Uterus (tissue), 4 donors: ENCODE measurements around the gene UGP2. TPM values are rescaled to one million over a fixed set of nuclear protein-coding genes. Genes with fewer than 3 reads are reported as not detected.

Experiments
- DNase-seq, 2 donors: peaks; one replicate each; pipeline ENCODE4 v3.0.0-alpha.2; 2019 to 2020
- H3K27ac ChIP-seq, 2 donors: fragments of 200-600 bp; sonication (generic); 1 replicate in 1 of 2; 2 replicates in 1 of 2; pipeline ENCODE4 v1.5.1; 2016 to 2018
- H3K27me3 ChIP-seq, 2 donors: fragments of 200-600 bp; sonication (generic); one replicate each; pipeline ENCODE4 v1.5.1; 2018 to 2019; ENCODE audit warnings: control low read depth in 1 of 2
- H3K36me3 ChIP-seq, 2 donors: fragments of 200-600 bp; sonication (generic); one replicate each; pipeline ENCODE4 v1.5.1; 2019; ENCODE audit warnings: control low read depth in 1 of 2
- H3K4me1 ChIP-seq, 2 donors: fragments of 200-600 bp; sonication (generic); one replicate each; pipeline ENCODE4 v1.5.1; 2018 to 2019; ENCODE audit warnings: control low read depth in 1 of 2
- H3K4me3 ChIP-seq, 2 donors: fragments of 200-600 bp; sonication (generic); 1 replicate in 1 of 2; 2 replicates in 1 of 2; pipeline ENCODE4 v1.5.1; 2018 to 2019; ENCODE audit warnings: mild to moderate bottlenecking in 1 of 2
- H3K9me3 ChIP-seq, 2 donors: fragments of 200-600 bp; sonication (generic); one replicate each; pipeline ENCODE4 v1.5.1; 2019; ENCODE audit warnings: control low read depth in 1 of 2
- POLR2A ChIP-seq, 2 donors: fragments of 450-650 bp; IDR thresholded peaks; one replicate each; pipeline ENCODE4 v1.6.1; 2016; ENCODE audit warnings: antibody characterized with exemption in 2 of 2, mild to moderate bottlenecking in 1 of 2, moderate library complexity in 1 of 2
- intact Hi-C: fragments of 100-400 bp; cut with DNase I; formaldehyde crosslinking; loops from one replicate; pipeline ENCODE4 v1.15.1; 2023; ENCODE audit warnings: low total_unique reads
- total RNA-seq, 4 donors: library from RNA; depleted of rRNA in 3 of 4; stranded (reverse); fragments of >200 nt in 3 of 4; gene quantifications; one replicate each; pipeline versions ENCODE4 v1.1.0 to v1.2.4, GENCODE V29; 2014 to 2023
- TF ChIP-seq, protein P1 (sequence below), 4 experiments: fragments of 200-600 bp in 2 of 4; fragments of 450-650 bp in 2 of 4; sonication (generic) in 2 of 4; IDR thresholded peaks; one replicate each; pipeline ENCODE4 v1.5.1; 2016 to 2019; ENCODE audit warnings: antibody characterized with exemption in 4 of 4, mild to moderate bottlenecking in 2 of 4, moderate library complexity in 1 of 4
- donor health status: DM: yes; HTN: yes; CAD: no.

The UGP2 gene
- total RNA-seq, 4 donors from 2014 or later, result 90.7 to 181 (median 106) TPM

DNA sequence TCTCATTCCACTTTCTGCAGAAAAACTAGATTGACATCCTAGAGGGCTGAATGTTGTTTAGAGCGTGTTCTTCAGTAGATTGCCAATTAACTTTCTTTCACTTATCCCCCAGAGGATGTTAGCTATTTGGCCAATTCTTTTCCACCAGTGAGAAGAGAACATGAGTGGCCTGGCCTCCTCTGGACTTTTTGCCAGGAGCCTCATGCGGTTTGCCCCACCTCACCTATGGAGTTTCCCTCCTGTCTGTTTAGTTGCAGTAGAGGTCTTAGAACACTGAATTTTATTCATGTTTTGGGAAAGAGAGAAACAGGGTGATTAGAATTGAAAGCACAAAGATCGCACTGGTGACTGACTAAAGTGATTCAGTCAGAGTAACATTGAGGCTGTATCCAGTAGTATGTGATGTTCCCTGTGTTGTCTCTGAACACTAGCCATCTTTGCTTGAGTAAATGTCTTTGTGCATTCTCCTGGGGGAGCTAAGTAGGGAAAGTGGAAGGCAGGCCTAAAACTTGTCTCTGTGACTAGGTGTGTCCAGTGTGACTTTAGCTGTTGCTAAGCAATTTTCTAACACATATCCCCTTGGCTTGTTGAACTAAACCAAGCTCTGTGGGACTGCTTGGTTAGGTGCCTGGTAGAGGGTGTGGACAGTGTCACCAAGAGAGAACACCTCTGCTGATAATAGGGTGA, 34.0 kb downstream of the UGP2 start:
- H3K4me1 ChIP-seq, result no peaks in the 10 kb centered on the region
- H3K27ac ChIP-seq, result no peak overlapping the region
- no peak overlapping the region for H3K4me3 ChIP-seq
- H3K27me3 ChIP-seq, result no peaks in the 10 kb centered on the region
- intact Hi-C loops, result no loop called here
- no peak for TF ChIP-seq POLR2A (IDR thresholded peaks at IDR 0.05)
- TF ChIP-seq, protein P1, sequence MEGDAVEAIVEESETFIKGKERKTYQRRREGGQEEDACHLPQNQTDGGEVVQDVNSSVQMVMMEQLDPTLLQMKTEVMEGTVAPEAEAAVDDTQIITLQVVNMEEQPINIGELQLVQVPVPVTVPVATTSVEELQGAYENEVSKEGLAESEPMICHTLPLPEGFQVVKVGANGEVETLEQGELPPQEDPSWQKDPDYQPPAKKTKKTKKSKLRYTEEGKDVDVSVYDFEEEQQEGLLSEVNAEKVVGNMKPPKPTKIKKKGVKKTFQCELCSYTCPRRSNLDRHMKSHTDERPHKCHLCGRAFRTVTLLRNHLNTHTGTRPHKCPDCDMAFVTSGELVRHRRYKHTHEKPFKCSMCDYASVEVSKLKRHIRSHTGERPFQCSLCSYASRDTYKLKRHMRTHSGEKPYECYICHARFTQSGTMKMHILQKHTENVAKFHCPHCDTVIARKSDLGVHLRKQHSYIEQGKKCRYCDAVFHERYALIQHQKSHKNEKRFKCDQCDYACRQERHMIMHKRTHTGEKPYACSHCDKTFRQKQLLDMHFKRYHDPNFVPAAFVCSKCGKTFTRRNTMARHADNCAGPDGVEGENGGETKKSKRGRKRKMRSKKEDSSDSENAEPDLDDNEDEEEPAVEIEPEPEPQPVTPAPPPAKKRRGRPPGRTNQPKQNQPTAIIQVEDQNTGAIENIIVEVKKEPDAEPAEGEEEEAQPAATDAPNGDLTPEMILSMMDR (IDR thresholded peaks at IDR 0.05), result no peak
- H3K36me3 ChIP-seq, result no peaks in the 10 kb centered on the region
- no peaks in the 10 kb centered on the region for H3K9me3 ChIP-seq
- no peak for DNase-seq

DNA sequence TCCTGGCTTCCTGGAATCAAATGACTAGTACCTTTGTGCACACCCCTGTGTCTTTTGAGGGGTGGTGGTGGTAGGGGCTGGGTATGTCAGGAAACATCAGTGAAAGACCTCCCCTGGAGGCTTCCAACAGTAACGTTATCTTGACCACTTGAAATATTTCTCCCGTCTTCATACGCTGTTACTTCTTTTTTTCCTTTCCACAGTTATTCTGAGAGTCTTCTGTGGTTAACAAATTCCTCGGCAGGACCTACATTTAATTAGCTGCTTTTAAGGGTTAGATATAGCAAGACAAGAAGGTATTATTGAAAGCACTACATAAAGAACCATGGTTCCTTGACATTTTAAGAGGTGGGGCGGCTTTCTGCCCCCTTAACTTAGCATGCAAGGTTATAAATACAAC, 34.6 kb downstream of the UGP2 start:
- TF ChIP-seq POLR2A (IDR thresholded peaks at IDR 0.05), result no peak
- TF ChIP-seq, protein P1 (IDR thresholded peaks at IDR 0.05), result no peak
- Histone ChIP-seq H3K4me1 (no peaks in the 10 kb centered on the region), H3K27ac (no peak overlapping the region), H3K9me3 (no peaks in the 10 kb centered on the region), H3K4me3 (no peak overlapping the region), H3K27me3 (no peaks in the 10 kb centered on the region), H3K36me3 (no peaks in the 10 kb centered on the region)
- intact Hi-C loops, result no loop called here
- no peak for DNase-seq

DNA sequence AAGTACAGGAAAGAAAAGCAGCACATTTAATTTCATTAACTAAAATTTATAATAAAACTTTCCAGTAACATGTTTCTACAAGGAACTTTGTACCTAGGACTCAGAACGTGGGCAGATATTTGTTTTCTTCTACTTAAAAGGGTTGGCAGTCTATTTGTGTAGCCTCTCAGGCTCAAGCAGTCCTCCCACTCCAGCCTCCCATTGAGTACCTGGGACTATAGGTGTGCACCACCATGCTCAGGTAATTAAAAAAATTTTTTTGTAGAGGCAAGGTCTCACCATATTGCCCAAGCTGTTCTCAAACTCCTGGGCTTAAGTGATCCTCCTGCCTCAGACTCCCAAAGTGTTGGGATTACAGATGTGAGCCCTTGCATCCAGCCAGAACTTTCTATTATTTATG, 36.8 kb downstream of the UGP2 start:
- DNase-seq, result no peak
- Histone ChIP-seq H3K4me3 (no peak overlapping the region), H3K36me3 (no peaks in the 10 kb centered on the region), H3K4me1 (no peaks in the 10 kb centered on the region), H3K27me3 (no peaks in the 10 kb centered on the region), H3K27ac (no peak overlapping the region), H3K9me3 (no peaks in the 10 kb centered on the region)
- intact Hi-C loops, result no loop called here
- TF ChIP-seq, protein P1 (IDR thresholded peaks at IDR 0.05), result no peak
- no peak for TF ChIP-seq POLR2A (IDR thresholded peaks at IDR 0.05)

DNA sequence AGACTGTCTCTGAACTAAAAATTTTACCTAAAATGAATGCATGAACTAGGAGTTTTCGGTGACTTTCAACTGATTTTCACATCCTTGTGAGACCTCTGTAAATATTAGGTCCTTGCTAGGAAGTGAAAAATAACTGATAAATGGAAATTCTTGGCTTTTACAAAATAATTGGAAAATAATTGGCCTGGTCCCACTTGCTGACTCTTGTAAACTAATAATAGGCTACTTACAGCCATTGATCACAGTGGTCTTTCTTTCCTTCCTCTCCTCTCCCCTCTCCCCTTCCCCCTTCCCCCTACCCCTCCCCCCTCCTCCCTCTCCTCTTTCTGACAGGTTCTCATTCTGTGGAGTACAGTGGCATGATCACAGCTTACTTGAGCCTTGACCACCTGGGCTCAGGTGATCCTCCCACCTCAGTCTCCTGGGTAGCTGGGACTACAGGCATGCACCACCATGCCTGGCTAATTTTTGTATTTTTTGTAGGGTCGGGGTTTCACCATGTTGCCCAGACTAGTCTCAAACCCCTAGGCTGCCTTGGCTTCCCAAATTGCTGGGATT, 38.3 kb downstream of the UGP2 start:
- Histone ChIP-seq H3K36me3 (no peaks in the 10 kb centered on the region), H3K27ac (no peak overlapping the region), H3K27me3 (no peaks in the 10 kb centered on the region), H3K9me3 (no peaks in the 10 kb centered on the region), H3K4me1 (no peaks in the 10 kb centered on the region), H3K4me3 (no peak overlapping the region)
- no peak for DNase-seq
- no peak for TF ChIP-seq POLR2A (IDR thresholded peaks at IDR 0.05)
- TF ChIP-seq, protein P1 (IDR thresholded peaks at IDR 0.05), result no peak
- intact Hi-C loops, result loop anchor here (10.0 kb wide), 1 partner anchor 305 kb away; no protein-coding TSS in a partner anchor

DNA sequence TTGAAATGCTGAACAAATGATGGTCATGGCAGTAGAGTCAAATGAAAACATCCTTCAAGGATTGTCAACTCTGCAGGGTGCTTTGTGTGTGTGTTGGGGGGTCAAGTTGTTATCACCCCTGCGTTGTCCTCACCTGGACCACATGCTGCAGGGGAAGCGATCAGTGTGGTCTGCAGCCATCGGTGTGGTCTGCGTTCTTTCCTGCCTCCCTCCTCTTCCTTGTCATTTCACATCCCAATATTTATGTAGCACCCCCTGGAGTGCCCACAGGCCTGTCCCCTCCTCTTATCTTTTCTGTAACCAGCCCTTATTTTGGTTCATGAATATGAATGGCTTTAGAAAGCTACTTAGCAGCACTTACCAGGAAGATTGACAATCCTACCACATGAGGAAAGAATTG, 38.9 kb downstream of the UGP2 start:
- Histone ChIP-seq H3K4me1 (no peaks in the 10 kb centered on the region), H3K4me3 (no peak overlapping the region), H3K36me3 (no peaks in the 10 kb centered on the region), H3K9me3 (no peaks in the 10 kb centered on the region), H3K27me3 (no peaks in the 10 kb centered on the region), H3K27ac (no peak overlapping the region)
- intact Hi-C loops, result loop anchor here (10.0 kb wide), 1 partner anchor 304 kb away; no protein-coding TSS in a partner anchor
- no peak for TF ChIP-seq POLR2A (IDR thresholded peaks at IDR 0.05)
- TF ChIP-seq, protein P1 (IDR thresholded peaks at IDR 0.05), result no peak
- no peak for DNase-seq
